Upper lobe of left lung (tissue), 4 donors: ENCODE data around the gene FRY.

Experiments used
- CTCF ChIP-seq, 6 experiments: fragments of 450-650 bp in 4 of 6; fragments of 200-600 bp in 2 of 6; sonication (generic) in 2 of 6; IDR thresholded peaks; one replicate each; pipeline ENCODE4 v1.5.1; 2016 to 2019; ENCODE audit warnings: antibody characterized with exemption in 6 of 6
- EP300 ChIP-seq, 4 donors: sonication (generic); formaldehyde crosslinking; IDR thresholded peaks; one replicate each; pipeline ENCODE4 v1.5.1; 2017; ENCODE audit warnings: antibody characterized with exemption in 4 of 4, control low read depth in 2 of 4
- POLR2A ChIP-seq, 4 donors: fragments of 450-650 bp; IDR thresholded peaks; one replicate each; pipeline ENCODE4 v1.5.1; 2016 to 2017; ENCODE audit warnings: antibody characterized with exemption in 4 of 4, mild to moderate bottlenecking in 2 of 4
- POLR2AphosphoS5 ChIP-seq, 2 donors: sonication (generic); formaldehyde crosslinking; IDR thresholded peaks; one replicate each; pipeline ENCODE4 v1.5.1; 2017; ENCODE audit warnings: antibody characterized with exemption in 2 of 2

GRCh38 chr13:32142115-32142514 lies 110.5 kb downstream of the FRY start:
- no peak for TF ChIP-seq CTCF (IDR thresholded peaks at IDR 0.05)
- no peak for TF ChIP-seq POLR2AphosphoS5 (IDR thresholded peaks at IDR 0.05)
- TF ChIP-seq POLR2A (IDR thresholded peaks at IDR 0.05) = no peak
- no peak for TF ChIP-seq EP300 (IDR thresholded peaks at IDR 0.05)
